ENCODE measurements around the gene MNX1. TPM values are rescaled to one million over a fixed set of nuclear protein-coding genes. Genes with fewer than 3 reads are reported as not detected.
A peak's percentile ranks its signal among the peaks of the same experiment; 100 is the strongest.

Gene MNX1
- total and polyA plus RNA-seq, 4 donors = 0.08 TPM; not detected in 3

DNA sequence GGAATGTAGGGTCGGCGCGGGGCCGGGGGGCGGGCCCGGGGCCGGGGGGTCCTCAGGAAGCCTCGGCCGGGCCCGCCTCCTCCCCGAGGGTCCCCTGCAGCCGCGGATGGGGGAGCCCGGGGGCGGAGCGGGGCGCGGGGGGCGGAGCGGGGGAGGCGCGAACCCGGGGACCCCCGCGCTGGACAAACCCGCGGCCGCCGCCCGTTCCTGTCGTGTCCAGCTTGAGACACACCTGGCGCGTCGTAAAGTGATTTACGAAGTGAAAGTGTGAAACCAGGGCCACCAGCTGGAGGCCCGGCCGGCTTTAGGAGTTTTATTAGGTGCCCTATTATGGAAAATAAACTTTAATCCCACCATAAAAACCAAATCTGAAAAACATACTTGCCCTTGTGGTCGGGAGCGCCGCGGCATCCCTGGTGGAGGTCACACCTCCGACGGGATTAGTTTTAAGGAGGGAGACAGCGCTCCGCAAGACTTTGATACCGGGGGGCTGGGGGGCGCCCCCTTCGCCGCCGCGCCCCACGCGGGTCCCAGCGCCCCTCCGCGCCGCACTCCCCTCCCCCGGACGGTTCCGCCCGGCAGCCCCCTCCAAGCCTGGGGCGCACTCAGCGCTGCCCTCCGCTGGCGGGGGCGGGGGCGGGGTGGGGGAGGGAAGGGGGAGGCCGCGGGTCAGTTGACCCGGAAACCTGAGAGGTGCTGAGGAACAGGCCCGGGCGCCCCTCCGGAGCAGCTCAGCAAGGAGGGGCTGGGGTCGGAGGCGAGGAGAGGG lies 10.3 kb downstream of the MNX1 start:
- 3% methylated on average over 75 of the region's 75 CpGs for WGBS
- Histone ChIP-seq H3K9me3 (ENCODE audit: control insufficient read depth in 4 of 4, low read length in 3 of 4) (no peaks in the 10 kb centered on the region), H3K4me1 (ENCODE audit: control insufficient read depth in 4 of 4, insufficient read depth in 4 of 4, low read length in 3 of 4) (peaks cover 7 to 26% (median 16%) of the 10 kb centered on the region in 4 donors), H3K27ac (ENCODE audit: low read depth in 1 of 2, low read length in 2 of 2) (no peak overlapping the region), H3K36me3 (ENCODE audit: control insufficient read depth in 4 of 4, insufficient read depth in 3 of 4, low read depth in 1 of 4, low read length in 3 of 4) (no peaks in the 10 kb centered on the region), H3K27me3 (ENCODE audit: control insufficient read depth in 4 of 4, insufficient read depth in 4 of 4, low read length in 3 of 4) (peaks cover 2 to 24% (median 9%) of the 10 kb centered on the region in 4 donors), H3K9ac (ENCODE audit: low read depth in 1 of 2, low read length in 2 of 2) (no peak overlapping the region), H3K4me3 (ENCODE audit: low read depth in 1 of 3, low read length in 3 of 3) (peak overlapping the region in 2 of 3 donors; percentile 43 to 71)
- TF ChIP-seq SP1 (IDR thresholded peaks at IDR 0.05) (no peak), HNF4A (conservative IDR thresholded peaks at IDR 0.05) (no peak), RAD21 (IDR thresholded peaks at IDR 0.05) (no peak), NR2F2 (IDR thresholded peaks at IDR 0.05) (no peak), RXRA (IDR thresholded peaks at IDR 0.05) (no peak), TAF1 (conservative IDR thresholded peaks at IDR 0.05) (no peak), HNF4G (IDR thresholded peaks at IDR 0.05) (no peak), FOXA1 (IDR thresholded peaks at IDR 0.05) (no peak), GABPA (IDR thresholded peaks at IDR 0.05 in 1 of 2, conservative IDR thresholded peaks at IDR 0.05 in 1 of 2) (no peak), EGR1 (IDR thresholded peaks at IDR 0.05; ENCODE audit: low read depth in 2 of 2) (no peak), YY1 (IDR thresholded peaks at IDR 0.05) (no peak), JUND (IDR thresholded peaks at IDR 0.05) (no peak)
- TF ChIP-seq, protein P1, sequence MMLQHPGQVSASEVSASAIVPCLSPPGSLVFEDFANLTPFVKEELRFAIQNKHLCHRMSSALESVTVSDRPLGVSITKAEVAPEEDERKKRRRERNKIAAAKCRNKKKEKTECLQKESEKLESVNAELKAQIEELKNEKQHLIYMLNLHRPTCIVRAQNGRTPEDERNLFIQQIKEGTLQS (IDR thresholded peaks at IDR 0.05) = no peak
- TF ChIP-seq, protein P2, sequence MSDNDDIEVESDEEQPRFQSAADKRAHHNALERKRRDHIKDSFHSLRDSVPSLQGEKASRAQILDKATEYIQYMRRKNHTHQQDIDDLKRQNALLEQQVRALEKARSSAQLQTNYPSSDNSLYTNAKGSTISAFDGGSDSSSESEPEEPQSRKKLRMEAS (IDR thresholded peaks at IDR 0.05) = no peak
- TF ChIP-seq, protein P3, sequence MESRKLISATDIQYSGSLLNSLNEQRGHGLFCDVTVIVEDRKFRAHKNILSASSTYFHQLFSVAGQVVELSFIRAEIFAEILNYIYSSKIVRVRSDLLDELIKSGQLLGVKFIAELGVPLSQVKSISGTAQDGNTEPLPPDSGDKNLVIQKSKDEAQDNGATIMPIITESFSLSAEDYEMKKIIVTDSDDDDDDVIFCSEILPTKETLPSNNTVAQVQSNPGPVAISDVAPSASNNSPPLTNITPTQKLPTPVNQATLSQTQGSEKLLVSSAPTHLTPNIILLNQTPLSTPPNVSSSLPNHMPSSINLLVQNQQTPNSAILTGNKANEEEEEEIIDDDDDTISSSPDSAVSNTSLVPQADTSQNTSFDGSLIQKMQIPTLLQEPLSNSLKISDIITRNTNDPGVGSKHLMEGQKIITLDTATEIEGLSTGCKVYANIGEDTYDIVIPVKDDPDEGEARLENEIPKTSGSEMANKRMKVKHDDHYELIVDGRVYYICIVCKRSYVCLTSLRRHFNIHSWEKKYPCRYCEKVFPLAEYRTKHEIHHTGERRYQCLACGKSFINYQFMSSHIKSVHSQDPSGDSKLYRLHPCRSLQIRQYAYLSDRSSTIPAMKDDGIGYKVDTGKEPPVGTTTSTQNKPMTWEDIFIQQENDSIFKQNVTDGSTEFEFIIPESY (IDR thresholded peaks at IDR 0.05) = no peak
- TF ChIP-seq, protein P4, sequence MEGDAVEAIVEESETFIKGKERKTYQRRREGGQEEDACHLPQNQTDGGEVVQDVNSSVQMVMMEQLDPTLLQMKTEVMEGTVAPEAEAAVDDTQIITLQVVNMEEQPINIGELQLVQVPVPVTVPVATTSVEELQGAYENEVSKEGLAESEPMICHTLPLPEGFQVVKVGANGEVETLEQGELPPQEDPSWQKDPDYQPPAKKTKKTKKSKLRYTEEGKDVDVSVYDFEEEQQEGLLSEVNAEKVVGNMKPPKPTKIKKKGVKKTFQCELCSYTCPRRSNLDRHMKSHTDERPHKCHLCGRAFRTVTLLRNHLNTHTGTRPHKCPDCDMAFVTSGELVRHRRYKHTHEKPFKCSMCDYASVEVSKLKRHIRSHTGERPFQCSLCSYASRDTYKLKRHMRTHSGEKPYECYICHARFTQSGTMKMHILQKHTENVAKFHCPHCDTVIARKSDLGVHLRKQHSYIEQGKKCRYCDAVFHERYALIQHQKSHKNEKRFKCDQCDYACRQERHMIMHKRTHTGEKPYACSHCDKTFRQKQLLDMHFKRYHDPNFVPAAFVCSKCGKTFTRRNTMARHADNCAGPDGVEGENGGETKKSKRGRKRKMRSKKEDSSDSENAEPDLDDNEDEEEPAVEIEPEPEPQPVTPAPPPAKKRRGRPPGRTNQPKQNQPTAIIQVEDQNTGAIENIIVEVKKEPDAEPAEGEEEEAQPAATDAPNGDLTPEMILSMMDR (IDR thresholded peaks at IDR 0.05; ENCODE audit: low read depth, low read length, missing input control) = no peak
- no peak for DNase-seq (ENCODE audit: low spot score)

DNA sequence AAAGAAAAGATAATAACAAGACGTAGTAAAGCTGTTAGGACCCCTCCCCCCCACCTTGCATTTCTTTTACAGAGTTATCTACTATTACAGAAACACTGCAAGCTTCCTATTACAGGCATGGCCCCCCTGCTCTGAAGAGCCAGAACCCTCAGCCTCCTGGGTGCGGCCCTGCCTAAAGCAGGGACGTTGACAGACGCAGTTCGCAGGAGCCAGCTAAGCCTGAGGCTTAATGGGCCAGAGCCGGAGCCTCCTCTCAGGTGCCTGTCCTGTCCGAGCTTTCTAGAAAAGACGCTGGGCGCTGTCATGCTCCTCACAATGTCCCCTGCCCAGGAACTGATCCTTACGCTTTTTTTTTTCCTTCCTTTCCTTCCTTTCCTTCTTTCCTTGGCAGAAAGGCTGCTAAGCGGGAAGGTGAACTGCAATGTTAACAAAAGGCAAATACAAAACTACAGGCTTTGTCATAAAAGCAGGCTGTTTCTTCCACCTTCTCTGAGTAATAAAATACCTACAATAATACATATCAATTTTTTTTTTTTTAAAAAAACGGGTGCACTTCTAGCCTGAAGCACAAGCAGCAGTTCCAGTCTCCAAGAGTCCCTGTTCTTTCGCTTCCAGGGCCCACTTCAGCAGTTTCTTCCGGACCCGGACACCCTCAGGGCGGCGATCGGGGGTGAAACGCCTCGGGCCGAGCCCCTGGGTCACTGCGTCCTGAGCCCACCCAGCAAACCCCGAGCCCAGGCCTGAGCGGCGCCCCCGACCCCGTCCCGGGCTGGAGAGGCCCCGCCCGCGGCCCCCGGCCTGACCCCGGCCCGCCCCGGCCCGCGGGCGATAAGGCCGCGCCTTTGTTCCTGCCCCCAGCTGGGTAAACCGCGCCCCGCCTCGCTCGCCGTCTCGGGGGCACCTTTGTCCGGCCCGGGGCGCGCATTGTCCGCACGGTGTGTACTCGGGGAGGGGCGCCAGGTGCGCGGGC lies 11.2 kb downstream of the MNX1 start:
- Histone ChIP-seq H3K27ac (ENCODE audit: low read depth in 1 of 2, low read length in 2 of 2) (no peak overlapping the region), H3K27me3 (ENCODE audit: control insufficient read depth in 4 of 4, insufficient read depth in 4 of 4, low read length in 3 of 4) (peaks cover 2 to 21% (median 9%) of the 10 kb centered on the region in 4 donors), H3K9ac (ENCODE audit: low read depth in 1 of 2, low read length in 2 of 2) (no peak overlapping the region), H3K4me1 (ENCODE audit: control insufficient read depth in 4 of 4, insufficient read depth in 4 of 4, low read length in 3 of 4) (peaks cover 7 to 18% (median 13%) of the 10 kb centered on the region in 4 donors), H3K4me3 (ENCODE audit: low read depth in 1 of 3, low read length in 3 of 3) (peak overlapping the region in 1 of 3 donors; percentile 71), H3K9me3 (ENCODE audit: control insufficient read depth in 4 of 4, low read length in 3 of 4) (no peaks in the 10 kb centered on the region), H3K36me3 (ENCODE audit: control insufficient read depth in 4 of 4, insufficient read depth in 3 of 4, low read depth in 1 of 4, low read length in 3 of 4) (no peaks in the 10 kb centered on the region)
- TF ChIP-seq, protein P3 (IDR thresholded peaks at IDR 0.05) = no peak
- TF ChIP-seq FOXA2 (IDR thresholded peaks at IDR 0.05) (no peak), JUND (IDR thresholded peaks at IDR 0.05) (no peak), TAF1 (conservative IDR thresholded peaks at IDR 0.05) (no peak), HNF4G (IDR thresholded peaks at IDR 0.05) (no peak), EGR1 (IDR thresholded peaks at IDR 0.05; ENCODE audit: low read depth in 2 of 2) (no peak), GABPA (IDR thresholded peaks at IDR 0.05 in 1 of 2, conservative IDR thresholded peaks at IDR 0.05 in 1 of 2) (no peak)
- TF ChIP-seq, protein P5, sequence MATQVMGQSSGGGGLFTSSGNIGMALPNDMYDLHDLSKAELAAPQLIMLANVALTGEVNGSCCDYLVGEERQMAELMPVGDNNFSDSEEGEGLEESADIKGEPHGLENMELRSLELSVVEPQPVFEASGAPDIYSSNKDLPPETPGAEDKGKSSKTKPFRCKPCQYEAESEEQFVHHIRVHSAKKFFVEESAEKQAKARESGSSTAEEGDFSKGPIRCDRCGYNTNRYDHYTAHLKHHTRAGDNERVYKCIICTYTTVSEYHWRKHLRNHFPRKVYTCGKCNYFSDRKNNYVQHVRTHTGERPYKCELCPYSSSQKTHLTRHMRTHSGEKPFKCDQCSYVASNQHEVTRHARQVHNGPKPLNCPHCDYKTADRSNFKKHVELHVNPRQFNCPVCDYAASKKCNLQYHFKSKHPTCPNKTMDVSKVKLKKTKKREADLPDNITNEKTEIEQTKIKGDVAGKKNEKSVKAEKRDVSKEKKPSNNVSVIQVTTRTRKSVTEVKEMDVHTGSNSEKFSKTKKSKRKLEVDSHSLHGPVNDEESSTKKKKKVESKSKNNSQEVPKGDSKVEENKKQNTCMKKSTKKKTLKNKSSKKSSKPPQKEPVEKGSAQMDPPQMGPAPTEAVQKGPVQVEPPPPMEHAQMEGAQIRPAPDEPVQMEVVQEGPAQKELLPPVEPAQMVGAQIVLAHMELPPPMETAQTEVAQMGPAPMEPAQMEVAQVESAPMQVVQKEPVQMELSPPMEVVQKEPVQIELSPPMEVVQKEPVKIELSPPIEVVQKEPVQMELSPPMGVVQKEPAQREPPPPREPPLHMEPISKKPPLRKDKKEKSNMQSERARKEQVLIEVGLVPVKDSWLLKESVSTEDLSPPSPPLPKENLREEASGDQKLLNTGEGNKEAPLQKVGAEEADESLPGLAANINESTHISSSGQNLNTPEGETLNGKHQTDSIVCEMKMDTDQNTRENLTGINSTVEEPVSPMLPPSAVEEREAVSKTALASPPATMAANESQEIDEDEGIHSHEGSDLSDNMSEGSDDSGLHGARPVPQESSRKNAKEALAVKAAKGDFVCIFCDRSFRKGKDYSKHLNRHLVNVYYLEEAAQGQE (IDR thresholded peaks at IDR 0.05) = no peak
- DNase-seq (ENCODE audit: low spot score) = peak; percentile 27
- WGBS = 16% methylated on average over 57 of the region's 57 CpGs

Data from liver (tissue), 9 donors.